Smooth muscle cell (in vitro differentiated cells): ENCODE results near the gene PLEKHM3. TPM values are rescaled to one million over a fixed set of nuclear protein-coding genes. Genes with fewer than 3 reads are reported as not detected.
A peak's percentile ranks its signal among the peaks of the same experiment; 100 is the strongest.

Experiments used
- DNase-seq: peaks from one replicate; lab custom pipeline; 2025; ENCODE audit not compliant: unreplicated experiment; lab: John Stamatoyannopoulos, UW
- H2AFZ ChIP-seq: fragments of 200-600 bp; sonication (generic); 2 replicates; pipeline ENCODE4 v1.6.0; 2016; ENCODE audit warnings: antibody characterized with exemption, low read depth, mild to moderate bottlenecking
- H3F3A ChIP-seq: fragments of 200-600 bp; sonication (generic); 2 replicates; pipeline ENCODE4 v1.6.0; 2017; ENCODE audit warnings: antibody characterized with exemption, low read depth
- H3K27ac ChIP-seq: fragments of 200-600 bp; sonication (generic); 2 replicates; pipeline ENCODE4 v1.5.1; 2016; ENCODE audit warnings: low read depth, mild to moderate bottlenecking
- H3K27me3 ChIP-seq: fragments of 200-600 bp; sonication (generic); 2 replicates; pipeline ENCODE4 v1.6.1; 2016; ENCODE audit warnings: low read depth, mild to moderate bottlenecking
- H3K36me3 ChIP-seq: fragments of 200-600 bp; sonication (generic); 2 replicates; pipeline ENCODE4 v1.5.1; 2016; ENCODE audit warnings: low read depth
- H3K4me1 ChIP-seq: fragments of 200-600 bp; sonication (generic); 2 replicates; pipeline ENCODE4 v1.5.1; 2016; ENCODE audit warnings: low read depth
- H3K4me2 ChIP-seq: fragments of 200-600 bp; sonication (generic); 2 replicates; pipeline ENCODE4 v1.6.0; 2016; ENCODE audit warnings: mild to moderate bottlenecking
- H3K4me3 ChIP-seq: fragments of 200-600 bp; sonication (generic); 2 replicates; pipeline ENCODE4 v1.5.1; 2016; ENCODE audit warnings: mild to moderate bottlenecking
- H3K79me2 ChIP-seq: fragments of 200-600 bp; sonication (generic); 2 replicates; pipeline ENCODE4 v1.6.0; 2016; ENCODE audit warnings: low read depth, mild to moderate bottlenecking
- H3K9ac ChIP-seq: fragments of 200-600 bp; sonication (generic); 2 replicates; pipeline ENCODE4 v1.6.0; 2016; ENCODE audit warnings: low read depth
- H3K9me3 ChIP-seq: fragments of 200-600 bp; sonication (generic); replicated peaks from 2 replicates; pipeline ENCODE4 v1.5.1; 2016; ENCODE audit warnings: low read depth
- H4K20me1 ChIP-seq: fragments of 200-600 bp; sonication (generic); 2 replicates; pipeline ENCODE4 v1.6.0; 2016; ENCODE audit warnings: low read depth
- WGBS: methylation state at CpG from one replicate; pipeline ENCODE4 v1.1.7; 2016; ENCODE audit warnings: low lambda C conversion rate; 5-methylcytosine and 5-hydroxymethylcytosine counted together
- polyA plus RNA-seq: library from polyadenylated mRNA; unstranded; fragments of >200 nt; fragmentation: Nextera tagmentation; extraction: Ambion mirVana; gene quantifications from 2 replicates; pipeline ENCODE4 v1.2.1, GENCODE V29; 2016
- total RNA-seq: library from RNA; depleted of rRNA; stranded (reverse); fragments of >200 nt; gene quantifications from 2 replicates; pipeline ENCODE4 v1.2.3, GENCODE V29; 2014
- TF ChIP-seq, protein P1 (sequence below): fragments of 200-600 bp; sonication (generic); IDR thresholded peaks from 2 replicates; pipeline ENCODE4 v1.5.1; 2017; ENCODE audit warnings: borderline replicate concordance, mild to moderate bottlenecking, antibody characterized with exemption; ENCODE audit not compliant: insufficient read depth, poor library complexity, severe bottlenecking

PLEKHM3 gene
- total and polyA plus RNA-seq, 2 experiments from 2014 or later = 3.8 to 10.3 TPM

DNA sequence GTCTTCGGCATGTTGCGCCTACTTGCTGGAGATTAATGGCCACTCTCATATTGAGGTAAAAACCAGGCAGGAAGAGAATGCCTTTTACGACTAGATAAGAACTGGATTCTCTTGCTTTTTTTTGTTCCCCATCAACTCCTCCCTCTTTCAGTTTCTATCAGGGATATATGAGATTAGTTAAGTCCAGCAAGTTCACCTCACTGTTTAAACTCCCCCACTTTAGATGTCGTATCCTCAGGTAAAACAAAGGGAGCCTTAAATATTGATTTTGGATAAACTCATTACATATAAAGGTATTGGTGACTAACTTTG, 98.4 kb downstream of the PLEKHM3 start:
- 40% methylated on average over 4 of the region's 4 CpGs for WGBS
- Histone ChIP-seq H3K27ac (peak overlapping the region; percentile 10), H3K4me3 (no peak overlapping the region), H4K20me1 (no peaks in the 10 kb centered on the region), H3K79me2 (no peaks in the 10 kb centered on the region), H3F3A (no peaks in the 10 kb centered on the region), H3K4me1 (peaks cover 5% of the 10 kb centered on the region), H3K36me3 (no peaks in the 10 kb centered on the region), H2AFZ (no peak overlapping the region), H3K27me3 (no peaks in the 10 kb centered on the region), H3K9ac (no peak overlapping the region), H3K4me2 (peak overlapping the region; percentile 47), H3K9me3 (no peaks in the 10 kb centered on the region)
- TF ChIP-seq, protein P1, sequence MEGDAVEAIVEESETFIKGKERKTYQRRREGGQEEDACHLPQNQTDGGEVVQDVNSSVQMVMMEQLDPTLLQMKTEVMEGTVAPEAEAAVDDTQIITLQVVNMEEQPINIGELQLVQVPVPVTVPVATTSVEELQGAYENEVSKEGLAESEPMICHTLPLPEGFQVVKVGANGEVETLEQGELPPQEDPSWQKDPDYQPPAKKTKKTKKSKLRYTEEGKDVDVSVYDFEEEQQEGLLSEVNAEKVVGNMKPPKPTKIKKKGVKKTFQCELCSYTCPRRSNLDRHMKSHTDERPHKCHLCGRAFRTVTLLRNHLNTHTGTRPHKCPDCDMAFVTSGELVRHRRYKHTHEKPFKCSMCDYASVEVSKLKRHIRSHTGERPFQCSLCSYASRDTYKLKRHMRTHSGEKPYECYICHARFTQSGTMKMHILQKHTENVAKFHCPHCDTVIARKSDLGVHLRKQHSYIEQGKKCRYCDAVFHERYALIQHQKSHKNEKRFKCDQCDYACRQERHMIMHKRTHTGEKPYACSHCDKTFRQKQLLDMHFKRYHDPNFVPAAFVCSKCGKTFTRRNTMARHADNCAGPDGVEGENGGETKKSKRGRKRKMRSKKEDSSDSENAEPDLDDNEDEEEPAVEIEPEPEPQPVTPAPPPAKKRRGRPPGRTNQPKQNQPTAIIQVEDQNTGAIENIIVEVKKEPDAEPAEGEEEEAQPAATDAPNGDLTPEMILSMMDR = no peak
- DNase-seq = no peak

DNA sequence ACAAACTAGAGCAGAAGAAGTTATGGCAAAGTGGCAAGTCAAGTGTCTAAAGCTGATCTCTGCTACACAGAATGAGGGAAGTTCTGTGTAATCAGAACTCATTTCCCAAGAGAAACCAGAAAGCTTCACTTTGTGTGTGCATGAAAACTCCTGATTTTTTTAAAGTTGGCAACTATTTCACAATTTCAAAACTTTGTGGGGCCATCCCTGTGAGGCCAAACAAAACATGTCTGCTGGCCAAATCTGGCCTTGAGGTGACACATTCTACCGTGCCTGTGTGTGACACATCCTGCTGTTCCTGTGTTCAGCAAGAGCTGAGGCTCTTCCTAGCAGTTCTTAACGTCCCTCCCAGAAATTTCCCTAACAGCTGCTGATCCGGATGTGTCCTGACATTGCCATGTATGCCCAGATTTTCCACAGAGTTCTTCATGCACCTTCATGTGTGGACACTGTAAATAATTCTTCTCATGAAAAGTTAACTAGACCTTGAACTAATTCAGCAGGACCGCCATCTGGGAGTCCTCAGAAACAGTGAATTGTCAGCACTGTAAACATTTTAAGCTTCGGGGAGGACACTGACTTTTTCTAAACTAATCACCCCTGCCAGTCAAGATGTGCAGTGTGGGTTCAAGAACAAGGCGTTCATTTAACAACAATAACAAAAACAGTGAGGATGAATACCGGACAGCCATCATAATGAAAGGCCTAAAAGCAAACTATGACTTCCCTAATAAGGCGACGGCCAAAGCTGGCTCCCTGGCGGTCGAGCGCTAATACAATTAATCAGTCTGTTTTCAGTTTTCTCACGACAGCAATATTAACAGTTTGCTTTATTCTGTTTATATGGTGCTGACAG, 99.0 kb downstream of the PLEKHM3 start:
- Histone ChIP-seq H4K20me1 (no peaks in the 10 kb centered on the region), H3K27ac (peak overlapping the region; percentile 10), H3K27me3 (no peaks in the 10 kb centered on the region), H3K4me2 (peak overlapping the region; percentile 47), H3K4me1 (peaks cover 5% of the 10 kb centered on the region), H3K9ac (no peak overlapping the region), H2AFZ (no peak overlapping the region), H3K36me3 (no peaks in the 10 kb centered on the region), H3K4me3 (peak overlapping the region; percentile 1), H3K9me3 (no peaks in the 10 kb centered on the region), H3K79me2 (no peaks in the 10 kb centered on the region), H3F3A (no peaks in the 10 kb centered on the region)
- peak; percentile 3 for DNase-seq
- TF ChIP-seq, protein P1 = no peak
- 41% methylated on average over 13 of the region's 13 CpGs for WGBS

DNA sequence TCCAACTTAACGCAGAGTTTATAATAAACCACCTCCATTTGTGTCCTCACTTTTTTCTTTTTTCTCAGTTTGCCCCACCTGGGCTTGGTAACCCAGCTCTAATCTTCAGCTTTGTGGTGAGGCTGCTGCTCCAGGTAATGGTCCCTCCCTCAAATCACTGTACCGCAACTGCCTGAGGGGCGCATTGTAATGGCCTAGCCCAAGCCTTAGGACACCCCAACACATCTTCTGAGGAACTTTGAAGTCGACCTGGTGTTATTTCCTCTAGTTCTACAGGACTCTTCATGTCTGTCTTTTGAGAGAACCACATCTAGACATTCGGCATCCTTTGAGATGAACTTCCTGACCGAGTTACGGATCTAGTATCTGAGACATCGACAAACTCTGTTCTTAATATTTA, 99.7 kb downstream of the PLEKHM3 start:
- no peak for DNase-seq
- no peak overlapping the region for H3K4me3 ChIP-seq
- H3K4me2 ChIP-seq = no peak overlapping the region
- WGBS = 98% methylated on average over 8 of the region's 8 CpGs
- peaks cover 5% of the 10 kb centered on the region for H3K4me1 ChIP-seq
- no peaks in the 10 kb centered on the region for H3K79me2 ChIP-seq
- H3K36me3 ChIP-seq = no peaks in the 10 kb centered on the region
- no peak overlapping the region for H2AFZ ChIP-seq
- H3K9me3 ChIP-seq = no peaks in the 10 kb centered on the region
- no peak overlapping the region for H3K27ac ChIP-seq
- H3K9ac ChIP-seq = no peak overlapping the region
- TF ChIP-seq, protein P1 = no peak
- H3F3A ChIP-seq = no peaks in the 10 kb centered on the region
- no peaks in the 10 kb centered on the region for H3K27me3 ChIP-seq
- H4K20me1 ChIP-seq = no peaks in the 10 kb centered on the region

DNA sequence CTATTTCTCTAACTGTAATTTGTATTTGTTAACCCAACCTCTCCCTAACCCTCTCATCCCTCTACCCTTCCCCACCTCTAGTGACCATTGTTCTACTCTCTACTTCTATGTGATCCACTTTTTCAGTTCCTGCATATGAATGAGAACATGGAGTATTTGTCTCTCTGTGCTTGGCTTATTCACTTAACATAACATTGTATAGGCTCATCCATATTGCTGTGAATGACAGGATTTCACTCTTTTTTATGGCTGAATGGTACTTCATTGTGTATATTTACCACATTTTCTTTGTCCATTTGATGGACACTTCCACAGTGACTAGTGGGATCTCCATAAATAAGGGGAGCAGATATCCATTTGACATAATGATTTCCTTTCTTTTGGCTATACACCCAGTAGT, 103.7 kb downstream of the PLEKHM3 start:
- no peaks in the 10 kb centered on the region for H4K20me1 ChIP-seq
- H3K4me1 ChIP-seq = peaks cover 3% of the 10 kb centered on the region
- TF ChIP-seq, protein P1 = no peak

More for the DNA sequence above, 103.7 kb downstream of the PLEKHM3 start:
- H3K79me2 ChIP-seq = no peaks in the 10 kb centered on the region
- H3K4me3 ChIP-seq = no peak overlapping the region
- H3K27me3 ChIP-seq = no peaks in the 10 kb centered on the region
- H3K9ac ChIP-seq = no peak overlapping the region
- no peaks in the 10 kb centered on the region for H3F3A ChIP-seq
- no peaks in the 10 kb centered on the region for H3K9me3 ChIP-seq
- no peak overlapping the region for H2AFZ ChIP-seq
- no peaks in the 10 kb centered on the region for H3K36me3 ChIP-seq
- no peak for DNase-seq
- H3K4me2 ChIP-seq = no peak overlapping the region
- H3K27ac ChIP-seq = no peak overlapping the region
